GM19463 (cell line): Measurements from ENCODE around the gene RPTOR.

ENCODE experiments used
- ATAC-seq: cut with Tn5 transposase; IDR thresholded peaks from one replicate; pipeline ENCODE4 v1.9.1; 2021; ENCODE audit warnings: mild to moderate bottlenecking, moderate library complexity; ENCODE audit not compliant: unreplicated experiment

The RPTOR gene

GRCh38 chr17:80981062-80981902 lies 436.6 kb downstream of the RPTOR start:
- ATAC-seq, result no peak

- ATAC-seq, result no peak
Measured at GRCh38 chr17:80981929-80982425, 437.3 kb downstream of the RPTOR start.

GRCh38 chr17:80982426-80982974 lies 437.9 kb downstream of the RPTOR start:
- no peak for ATAC-seq

GRCh38 chr17:80983545-80983944 lies 438.9 kb downstream of the RPTOR start:
- no peak for ATAC-seq

- ATAC-seq, result no peak
Measured at GRCh38 chr17:80984749-80985148, 440.1 kb downstream of the RPTOR start.

GRCh38 chr17:80986046-80986445 lies 441.4 kb downstream of the RPTOR start:
- no peak for ATAC-seq

GRCh38 chr17:80986816-80987475 lies 442.3 kb downstream of the RPTOR start:
- ATAC-seq, result no peak

- no peak for ATAC-seq
Measured at GRCh38 chr17:80987941-80988461, 443.4 kb downstream of the RPTOR start.

GRCh38 chr17:80989586-80989913 lies 444.9 kb downstream of the RPTOR start:
- ATAC-seq, result no peak

GRCh38 chr17:80990921-80991644 lies 446.4 kb downstream of the RPTOR start:
- no peak for ATAC-seq

- no peak for ATAC-seq
Measured at GRCh38 chr17:80991645-80992076, 447.0 kb downstream of the RPTOR start, which contains the start of gene CHMP6. TSS of gene CHMP6 (plus strand) at chr17:80991841. CDS start at chr17:80991919, 78 bp downstream.

- no peak for ATAC-seq
Measured at GRCh38 chr17:80992077-80992947, 447.7 kb downstream of the RPTOR start.

GRCh38 chr17:80992948-80993624 lies 448.4 kb downstream of the RPTOR start:
- ATAC-seq, result no peak

GRCh38 chr17:80995131-80995530 lies 450.5 kb downstream of the RPTOR start:
- ATAC-seq, result no peak

- no peak for ATAC-seq
Measured at GRCh38 chr17:80996422-80997305, 452.0 kb downstream of the RPTOR start.

- no peak for ATAC-seq
Measured at GRCh38 chr17:80997424-80998117, 452.9 kb downstream of the RPTOR start.

- ATAC-seq, result no peak
Measured at GRCh38 chr17:80998118-80998747, 453.6 kb downstream of the RPTOR start.
